Fibroblast of skin of right quadriceps (primary cell): ENCODE results near the gene B4GALT3.
"Not testable (repeated sequence)": the region's sequence is repeated elsewhere in the genome, so short reads cannot be mapped to it uniquely, and the experiment has no call there.

Experiments
- DNase-seq: peaks from one replicate; pipeline ENCODE4 v3.0.0-alpha.2; 2013

The B4GALT3 gene

GRCh38 chr1:161177112-161177935 is at the start of gene B4GALT3:
B4GALT3 (minus strand) TSS chr1:161177507; CDS start chr1:161176060, 1,447 bp downstream.
- peak; percentile 74 for DNase-seq

DNA sequence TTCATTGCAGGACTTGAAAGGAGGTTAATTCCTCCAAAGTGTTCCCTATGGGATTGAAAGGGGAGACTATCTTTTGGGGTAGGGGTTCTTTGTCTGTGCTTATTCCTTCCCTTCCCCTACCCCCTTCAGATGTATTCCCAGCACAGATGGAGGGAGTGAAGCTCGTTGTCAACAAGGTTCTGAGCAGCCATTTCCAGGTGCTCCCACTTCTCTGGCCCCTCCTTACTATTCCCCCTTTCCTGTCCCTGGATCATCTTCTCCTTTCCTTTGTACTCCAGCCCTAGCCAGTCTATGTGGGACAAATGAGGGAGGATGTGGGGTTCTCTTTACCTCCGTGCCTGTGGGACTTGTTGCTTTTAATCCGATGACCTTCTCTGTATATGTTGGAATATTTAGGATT is 49.5 kb upstream of the B4GALT3 start:
- DNase-seq, result no peak

DNA sequence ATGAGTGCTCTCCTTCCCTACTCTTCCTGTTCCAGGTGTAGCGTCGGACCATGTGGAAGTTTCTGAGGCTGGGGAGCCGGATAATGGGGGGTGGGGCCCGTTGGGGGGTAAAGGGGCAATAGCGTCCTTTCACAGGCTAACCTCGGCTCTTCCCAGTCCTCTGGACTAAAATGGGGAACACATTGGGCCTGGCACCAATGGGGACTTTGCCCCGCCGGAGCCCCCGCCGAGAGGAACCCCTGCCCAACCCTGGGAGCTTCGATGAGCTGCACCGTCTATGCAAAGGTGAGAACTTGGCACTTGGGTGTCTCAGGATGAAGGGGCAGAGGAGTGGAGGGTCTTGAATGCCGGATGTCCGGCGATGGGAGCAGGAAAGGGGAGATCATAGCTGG is 49.0 kb upstream of the B4GALT3 start:
- DNase-seq, result no peak

DNA sequence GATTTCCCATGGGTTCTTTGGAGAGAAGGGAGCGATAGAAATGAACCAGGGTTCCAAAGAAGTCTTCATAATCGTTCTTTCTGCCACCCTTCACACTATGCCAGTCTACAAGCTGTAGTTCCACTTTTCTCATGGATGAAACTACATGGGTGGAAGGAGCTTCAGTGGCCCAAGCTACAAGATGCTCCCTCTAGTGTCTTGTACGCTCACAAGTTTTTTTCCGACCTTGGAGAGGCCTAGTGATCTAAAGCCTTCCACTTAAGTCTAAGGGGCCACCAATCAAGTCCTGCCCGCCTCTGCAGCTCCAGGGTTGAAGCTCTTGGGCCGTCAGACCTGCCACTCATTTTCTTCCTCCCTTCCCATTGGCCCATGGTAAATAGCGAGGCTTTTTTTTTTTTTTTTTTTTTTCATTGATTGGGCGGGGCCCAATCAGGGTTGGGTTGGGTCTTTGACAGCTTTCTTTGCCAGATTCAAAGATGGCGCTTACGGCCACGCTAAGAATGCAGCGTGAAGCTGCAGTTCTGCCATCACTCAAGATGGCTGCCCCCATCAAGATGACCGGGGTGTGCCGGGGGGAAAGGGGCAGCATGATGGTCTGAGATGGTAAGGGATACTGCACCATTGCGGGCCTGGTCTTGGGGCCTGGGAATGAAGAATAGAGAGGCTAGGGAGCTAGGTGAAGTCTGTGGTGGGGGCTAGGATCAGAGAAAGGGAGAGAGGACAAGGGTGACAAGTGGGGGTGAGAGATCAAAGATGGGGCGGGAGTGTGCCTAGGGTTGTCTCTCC is 48.4 kb upstream of the B4GALT3 start, which contains the start of gene TOMM40L:
Gene TOMM40L (plus strand): TSS at position 527 of the 786 bp plus-strand sequence. CDS start 430 bp downstream, outside the sequence.
- peak; percentile 100 for DNase-seq

GRCh38 chr1:161225178-161225533 is 47.8 kb upstream of the B4GALT3 start:
- no peak for DNase-seq

DNA sequence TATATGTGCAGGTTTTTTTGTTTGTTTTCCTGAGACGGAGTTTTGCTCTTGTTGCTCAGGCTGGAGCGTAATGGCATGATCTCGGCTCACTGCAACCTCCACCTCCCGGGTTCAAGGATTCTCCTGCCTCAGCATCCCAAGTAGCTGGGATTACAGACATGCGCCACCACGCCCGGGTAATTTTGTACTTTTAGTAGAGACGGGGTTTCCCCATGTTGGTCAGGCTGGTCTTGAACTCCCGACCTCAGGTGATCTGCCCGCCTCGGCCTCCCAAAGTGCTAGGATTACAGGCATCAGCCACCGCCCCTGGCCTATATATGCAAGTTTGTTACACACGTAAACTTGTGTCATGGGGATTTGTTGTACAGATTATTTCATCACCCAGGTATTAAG is 47.4 kb upstream of the B4GALT3 start:
- not testable (repeated sequence) for DNase-seq

DNA sequence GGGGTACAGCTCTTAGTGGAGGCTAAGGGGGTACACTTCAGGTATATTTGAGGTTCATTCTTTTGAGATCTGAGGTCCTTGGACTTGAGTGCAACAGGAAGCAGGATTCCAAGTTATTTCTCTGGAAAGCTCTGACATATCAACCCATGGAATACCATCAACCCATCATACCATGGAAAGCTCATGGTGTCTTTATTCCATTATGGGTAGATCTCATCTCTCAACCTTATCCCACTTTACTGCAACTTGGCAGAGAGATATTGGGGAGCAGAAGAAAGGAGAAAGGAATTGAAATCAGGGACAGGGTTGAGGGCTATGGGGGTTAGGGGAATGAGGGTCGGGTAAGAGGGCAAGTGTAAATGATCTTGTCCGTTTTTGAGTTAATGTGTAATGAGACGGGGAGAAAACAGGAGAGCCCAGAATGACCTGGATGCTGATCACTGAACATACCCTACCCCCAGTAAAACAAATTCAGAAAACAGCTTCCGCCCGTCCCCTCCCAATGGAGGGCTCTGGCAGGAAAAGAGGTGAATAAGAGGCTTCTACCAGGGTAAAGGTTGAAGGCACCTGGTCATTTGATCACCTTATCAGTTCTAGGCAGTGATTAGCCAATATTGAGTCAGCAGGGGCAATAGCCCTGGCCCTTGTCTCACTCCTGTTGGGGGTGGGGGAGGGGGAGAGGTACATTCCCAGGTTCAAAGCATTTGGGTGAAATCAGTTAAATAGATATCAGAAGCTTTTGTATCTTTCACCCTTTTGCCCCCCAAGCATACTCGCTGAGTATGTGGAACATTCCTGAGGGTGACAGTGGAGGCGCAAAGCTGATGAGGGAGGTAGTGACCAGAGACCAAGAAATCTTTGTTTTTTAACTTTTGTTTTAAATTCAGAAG is 46.7 kb upstream of the B4GALT3 start:
- DNase-seq, result no peak

DNA sequence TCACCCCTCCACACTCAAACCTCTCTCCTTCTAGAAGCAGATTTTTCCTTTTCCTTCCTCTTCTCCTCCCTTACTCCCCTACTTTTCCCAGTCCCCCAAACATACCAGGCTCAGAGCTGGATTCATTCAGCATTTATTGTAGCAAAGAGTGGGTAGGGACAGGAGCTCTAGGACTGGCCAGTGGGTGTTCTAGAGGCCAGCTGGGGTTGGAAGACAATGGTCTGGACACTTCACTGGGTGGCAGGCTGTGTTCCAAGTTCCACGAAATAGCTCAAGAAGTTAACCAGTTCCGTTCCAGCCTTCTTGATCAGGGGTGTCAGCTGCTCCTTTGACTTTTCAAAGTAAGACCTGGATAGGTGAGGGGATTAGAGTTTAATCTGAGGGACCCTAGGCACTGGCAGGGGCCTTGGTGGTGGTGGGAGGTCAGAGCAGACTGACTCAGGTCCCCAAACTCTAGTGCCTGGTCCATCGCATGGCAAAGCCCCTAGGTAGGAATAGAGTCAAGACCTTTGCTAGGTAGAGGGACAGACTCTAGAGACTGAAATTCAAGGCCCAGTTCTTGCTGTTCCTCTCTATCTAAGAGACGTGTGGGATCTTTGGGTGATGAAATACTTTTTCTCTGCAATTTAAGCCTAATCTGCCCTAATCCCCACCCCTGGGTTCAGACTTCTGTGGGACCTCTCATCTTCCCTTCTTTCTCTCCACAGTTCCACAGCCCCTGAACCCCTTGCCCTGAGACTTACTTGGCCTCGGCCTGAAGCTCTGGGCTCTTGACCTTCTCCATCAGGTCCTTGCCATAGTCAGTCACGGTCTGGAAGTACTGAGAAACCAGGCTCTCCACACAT is 45.1 kb upstream of the B4GALT3 start:
- no peak for DNase-seq

GRCh38 chr1:161220002-161220401 is 42.7 kb upstream of the B4GALT3 start:
- no peak for DNase-seq

GRCh38 chr1:161219078-161219892 is 42.0 kb upstream of the B4GALT3 start:
- no peak for DNase-seq

- DNase-seq, result no peak
These were observed 41.2 kb upstream of the B4GALT3 start for GRCh38 chr1:161218301-161219077.

GRCh38 chr1:161217831-161218230 is 40.5 kb upstream of the B4GALT3 start:
- DNase-seq, result no peak

DNA sequence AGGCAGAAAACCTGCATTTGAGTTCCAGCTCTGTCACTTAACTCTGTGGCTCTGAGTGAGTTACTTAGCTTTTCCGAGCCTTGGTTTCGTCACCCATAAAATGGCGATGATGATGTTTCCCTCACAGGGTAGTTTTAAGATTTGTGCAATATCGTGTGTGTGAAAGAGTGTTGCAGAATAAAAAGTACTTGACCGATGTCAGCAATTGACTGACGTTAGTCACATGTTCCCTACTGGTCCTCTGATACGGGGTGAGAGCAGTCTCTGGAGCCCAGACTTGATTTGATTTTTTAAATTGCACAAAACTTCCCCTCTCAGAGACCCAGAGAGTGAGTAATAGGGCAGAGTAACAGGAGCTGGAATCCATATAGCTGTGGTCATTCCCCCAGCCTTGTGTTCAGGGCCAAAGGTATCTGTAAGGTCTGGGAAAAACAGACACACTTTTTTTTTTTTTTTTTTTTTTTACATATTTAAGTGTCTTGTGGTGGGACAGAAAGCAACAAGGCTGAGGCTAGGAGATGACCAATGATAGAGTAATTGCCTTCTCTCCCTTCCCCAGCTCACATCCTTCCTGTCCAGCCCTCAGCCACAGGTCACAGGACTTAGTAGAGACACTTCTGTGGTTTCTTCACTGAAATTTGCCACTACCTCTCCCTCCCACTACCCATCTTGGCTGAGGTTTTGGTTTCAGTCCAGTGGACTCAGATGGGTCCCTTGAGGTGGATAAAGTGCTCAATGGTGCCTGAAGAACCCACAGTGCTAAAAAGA is 39.8 kb upstream of the B4GALT3 start:
- DNase-seq, result peak; percentile 50

GRCh38 chr1:161215076-161215475 is 37.8 kb upstream of the B4GALT3 start, which contains the start of gene FCER1G:
FCER1G (plus strand) TSS chr1:161215295; CDS start chr1:161215322, 27 bp downstream.
- DNase-seq, result no peak

- DNase-seq, result no peak
These were observed 37.1 kb upstream of the B4GALT3 start for GRCh38 chr1:161214369-161214768.

DNA sequence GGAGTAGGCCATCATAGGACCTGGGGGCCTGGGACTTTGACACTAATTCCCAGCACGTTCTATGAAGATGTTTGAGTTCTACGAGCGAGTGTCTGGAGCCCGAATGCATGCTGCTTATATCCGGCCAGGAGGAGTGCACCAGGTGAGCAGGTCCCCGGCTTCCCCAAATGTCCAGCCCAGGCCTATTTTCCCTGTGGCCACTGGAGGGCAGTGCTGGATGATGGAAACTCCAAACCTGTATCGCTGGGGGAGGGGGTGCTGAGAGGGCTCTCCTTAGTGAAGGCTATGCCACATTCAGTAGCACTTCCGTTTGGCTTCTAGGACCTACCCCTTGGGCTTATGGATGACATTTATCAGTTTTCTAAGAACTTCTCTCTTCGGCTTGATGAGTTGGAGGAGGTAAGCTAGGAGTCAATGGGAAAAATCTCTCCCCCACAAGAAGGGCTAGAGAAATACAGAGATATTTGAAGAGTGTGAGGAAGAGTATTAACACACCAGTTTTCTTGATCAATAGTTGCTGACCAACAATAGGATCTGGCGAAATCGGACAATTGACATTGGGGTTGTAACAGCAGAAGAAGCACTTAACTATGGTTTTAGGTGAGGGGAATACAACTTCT is 32.6 kb upstream of the B4GALT3 start:
- peak; percentile 64 for DNase-seq

- no peak for DNase-seq
These were observed 29.9 kb upstream of the B4GALT3 start for GRCh38 chr1:161207173-161207572.

DNA sequence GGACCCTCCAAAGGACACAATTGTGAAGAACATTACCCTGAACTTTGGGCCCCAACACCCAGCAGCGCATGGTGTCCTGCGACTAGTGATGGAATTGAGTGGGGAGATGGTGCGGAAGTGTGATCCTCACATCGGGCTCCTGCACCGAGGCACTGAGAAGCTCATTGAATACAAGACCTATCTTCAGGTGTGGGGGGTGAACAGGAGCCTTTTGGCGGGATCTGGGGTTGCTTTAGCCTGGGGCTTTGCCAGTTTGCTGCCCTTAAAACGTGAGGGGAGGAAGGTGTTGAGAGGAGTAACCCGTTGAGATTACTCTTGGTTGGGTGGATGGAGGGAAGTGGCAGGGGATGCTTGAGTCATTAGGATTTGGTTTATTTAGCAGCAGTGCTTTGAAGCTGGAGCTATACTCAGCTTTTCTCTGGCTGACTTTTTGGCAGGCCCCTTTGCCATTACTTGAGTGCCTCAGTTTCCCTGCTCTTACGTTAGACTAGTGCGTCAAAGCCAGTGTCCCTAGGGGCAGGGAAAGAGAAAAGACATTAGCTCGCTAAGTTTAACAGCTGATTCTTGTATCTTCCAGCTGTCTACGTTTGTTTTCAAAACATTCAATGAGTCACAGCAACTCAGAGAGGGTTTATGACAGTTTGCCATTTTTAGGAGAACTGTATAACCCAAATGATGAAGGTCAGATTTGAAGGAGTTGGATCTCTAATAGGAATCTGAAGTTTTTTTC is 29.3 kb upstream of the B4GALT3 start:
- DNase-seq, result no peak
